HK-2 (cell line): ENCODE data around the gene WAC.
A peak's percentile ranks its signal among the peaks of the same experiment; 100 is the strongest.
"Not testable (repeated sequence)": the region's sequence is repeated elsewhere in the genome, so short reads cannot be mapped to it uniquely, and the experiment has no call there.

Source experiments
- DNase-seq: peaks from one replicate; pipeline ENCODE4 v3.0.0-alpha.2; 2018; ENCODE audit not compliant: unreplicated experiment

WAC gene

GRCh38 chr10:28532337-28533185 lies at the start of gene WAC:
WAC (plus strand) TSS chr10:28533118; CDS start chr10:28533580, 462 bp downstream.
- peak; percentile 88 for DNase-seq

GRCh38 chr10:28489206-28489605 lies 43.7 kb upstream of the WAC start:
- DNase-seq, result no peak

- DNase-seq, result not testable (repeated sequence)
Observed at GRCh38 chr10:28490256-28490865, 42.6 kb upstream of the WAC start.

- DNase-seq, result no peak
Observed at GRCh38 chr10:28492116-28492920, 40.6 kb upstream of the WAC start.

GRCh38 chr10:28494420-28494819 lies 38.5 kb upstream of the WAC start:
- DNase-seq, result no peak

- no peak for DNase-seq
Observed at GRCh38 chr10:28495084-28495483, 37.8 kb upstream of the WAC start.

- no peak for DNase-seq
Observed at GRCh38 chr10:28496017-28496416, 36.9 kb upstream of the WAC start.

- no peak for DNase-seq
Observed at GRCh38 chr10:28496481-28496961, 36.4 kb upstream of the WAC start.

- no peak for DNase-seq
Observed at GRCh38 chr10:28497313-28498126, 35.4 kb upstream of the WAC start.

GRCh38 chr10:28500203-28500602 lies 32.7 kb upstream of the WAC start:
- DNase-seq, result not testable (repeated sequence)

- DNase-seq, result no peak
Observed at GRCh38 chr10:28503114-28503513, 29.8 kb upstream of the WAC start.

GRCh38 chr10:28505359-28505959 lies 27.5 kb upstream of the WAC start:
- no peak for DNase-seq

GRCh38 chr10:28508304-28508925 lies 24.5 kb upstream of the WAC start:
- no peak for DNase-seq

- DNase-seq, result no peak
Observed at GRCh38 chr10:28509286-28509685, 23.6 kb upstream of the WAC start.

- DNase-seq, result no peak
Observed at GRCh38 chr10:28514648-28515047, 18.3 kb upstream of the WAC start.

- DNase-seq, result no peak
Observed at GRCh38 chr10:28520346-28520745, 12.6 kb upstream of the WAC start.

- not testable (repeated sequence) for DNase-seq
Observed at GRCh38 chr10:28520828-28521227, 12.1 kb upstream of the WAC start.

- not testable (repeated sequence) for DNase-seq
Observed at GRCh38 chr10:28521961-28522360, 11.0 kb upstream of the WAC start.

GRCh38 chr10:28523725-28524252 lies 9.1 kb upstream of the WAC start:
- no peak for DNase-seq

GRCh38 chr10:28530751-28531150 lies 2.2 kb upstream of the WAC start:
- no peak for DNase-seq
